ENCODE measurements around the gene G0S2.

DNA sequence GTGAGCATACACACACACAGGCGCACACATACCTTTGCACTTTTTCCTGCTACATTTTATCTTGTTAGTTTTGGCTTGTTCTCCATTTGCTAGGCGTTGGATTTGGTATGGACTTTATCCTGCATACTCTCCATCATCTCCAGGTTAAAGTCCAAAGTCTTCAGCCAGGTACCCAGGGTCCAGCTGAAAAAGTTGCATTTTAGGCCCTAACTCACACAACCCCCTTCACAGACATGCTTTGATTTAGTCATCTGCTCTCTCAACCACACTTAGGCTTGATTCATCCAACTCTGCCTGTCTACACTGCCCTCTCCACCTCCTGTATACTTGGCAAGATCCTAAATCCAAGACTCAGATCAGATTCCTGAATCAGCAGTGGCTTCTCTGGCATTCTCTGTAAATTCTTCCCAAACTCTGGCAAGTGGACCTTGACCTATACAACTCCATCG lies 12.3 kb upstream of the G0S2 start:
- TF ChIP-seq, protein P1, sequence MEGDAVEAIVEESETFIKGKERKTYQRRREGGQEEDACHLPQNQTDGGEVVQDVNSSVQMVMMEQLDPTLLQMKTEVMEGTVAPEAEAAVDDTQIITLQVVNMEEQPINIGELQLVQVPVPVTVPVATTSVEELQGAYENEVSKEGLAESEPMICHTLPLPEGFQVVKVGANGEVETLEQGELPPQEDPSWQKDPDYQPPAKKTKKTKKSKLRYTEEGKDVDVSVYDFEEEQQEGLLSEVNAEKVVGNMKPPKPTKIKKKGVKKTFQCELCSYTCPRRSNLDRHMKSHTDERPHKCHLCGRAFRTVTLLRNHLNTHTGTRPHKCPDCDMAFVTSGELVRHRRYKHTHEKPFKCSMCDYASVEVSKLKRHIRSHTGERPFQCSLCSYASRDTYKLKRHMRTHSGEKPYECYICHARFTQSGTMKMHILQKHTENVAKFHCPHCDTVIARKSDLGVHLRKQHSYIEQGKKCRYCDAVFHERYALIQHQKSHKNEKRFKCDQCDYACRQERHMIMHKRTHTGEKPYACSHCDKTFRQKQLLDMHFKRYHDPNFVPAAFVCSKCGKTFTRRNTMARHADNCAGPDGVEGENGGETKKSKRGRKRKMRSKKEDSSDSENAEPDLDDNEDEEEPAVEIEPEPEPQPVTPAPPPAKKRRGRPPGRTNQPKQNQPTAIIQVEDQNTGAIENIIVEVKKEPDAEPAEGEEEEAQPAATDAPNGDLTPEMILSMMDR (conservative IDR thresholded peaks at IDR 0.05; ENCODE audit: low read depth, low read length) = no peak
- TF ChIP-seq POLR2A (IDR thresholded peaks at IDR 0.05; ENCODE audit: low read depth, low read length) (no peak), SMC3 (IDR thresholded peaks at IDR 0.05; ENCODE audit: low read depth, low read length) (no peak), MAFK (IDR thresholded peaks at IDR 0.05; ENCODE audit: low read depth, low read length) (no peak), CEBPB (IDR thresholded peaks at IDR 0.05; ENCODE audit: low read depth, low read length) (no peak)
